Lung (tissue), 12 donors: ENCODE data around the gene C2orf49. TPM values are rescaled to one million over a fixed set of nuclear protein-coding genes. Genes with fewer than 3 reads are reported as not detected.

Experiments used
- ATAC-seq: fragments of 200-7000 bp; cut with Tn5 transposase; one replicate; pipeline ENCODE4 v1.9.1; 2020; ENCODE audit warnings: moderate number of reproducible peaks; ENCODE audit not compliant: insufficient read depth, low FRiP score
- DNase-seq, 3 donors: peaks; one replicate each; pipeline ENCODE4 v3.0.0-alpha.2; 2013 to 2017
- H3K27ac ChIP-seq, 2 donors: one replicate each; pipeline ENCODE4 v1.5.1; 2013; ENCODE audit warnings: mild to moderate bottlenecking in 2 of 2, moderate library complexity in 2 of 2, control low read depth in 1 of 2, inconsistent platforms in 1 of 2, low read depth in 1 of 2, low read length in 1 of 2
- H3K27me3 ChIP-seq, 3 donors: one replicate each; pipeline ENCODE4 v1.5.1; 2013; ENCODE audit warnings: low read length in 2 of 3; ENCODE audit not compliant: control insufficient read depth in 3 of 3, insufficient read depth in 3 of 3
- H3K36me3 ChIP-seq, 4 donors: one replicate each; pipeline ENCODE4 v1.5.1; 2013; ENCODE audit warnings: low read length in 4 of 4, mild to moderate bottlenecking in 1 of 4, moderate library complexity in 1 of 4; ENCODE audit not compliant: control insufficient read depth in 4 of 4, insufficient read depth in 4 of 4
- H3K4me1 ChIP-seq, 5 donors: one replicate each; pipeline ENCODE4 v1.5.1; 2013; ENCODE audit warnings: low read length in 5 of 5, mild to moderate bottlenecking in 2 of 5, moderate library complexity in 1 of 5; ENCODE audit not compliant: control insufficient read depth in 5 of 5, insufficient read depth in 5 of 5
- H3K4me3 ChIP-seq: one replicate; pipeline ENCODE4 v1.5.1; 2013; ENCODE audit warnings: mild to moderate bottlenecking, control low read depth, moderate library complexity
- H3K9ac ChIP-seq, 2 donors: one replicate each; pipeline ENCODE4 v1.5.1; 2013; ENCODE audit warnings: low read length in 2 of 2, control low read depth in 1 of 2; ENCODE audit not compliant: insufficient read depth in 1 of 2
- H3K9me3 ChIP-seq, 4 donors: one replicate each; pipeline ENCODE4 v1.5.1; 2013; ENCODE audit warnings: low read length in 3 of 4, mild to moderate bottlenecking in 1 of 4, moderate library complexity in 1 of 4; ENCODE audit not compliant: control insufficient read depth in 4 of 4, insufficient read depth in 3 of 4
- CTCF ChIP-seq: IDR thresholded peaks from 2 replicates; pipeline ENCODE4 v1.5.1; 2012; ENCODE audit warnings: mild to moderate bottlenecking; ENCODE audit errors: control extremely low read depth, extremely low read depth
- WGBS, 2 donors: extraction: QIAGEN DNeasy Blood & Tissue Kit; methylation state at CpG; one replicate each; pipeline ENCODE4 v1.1.7; 2013; 5-methylcytosine and 5-hydroxymethylcytosine counted together
- polyA plus RNA-seq, 2 donors: library from polyadenylated mRNA; stranded (reverse); fragments of 200-250 nt; gene quantifications; one replicate each; pipeline ENCODE4 v1.2.1, GENCODE V29; 2013
- total RNA-seq, 2 donors: library from RNA; depleted of rRNA in 1 of 2; stranded (reverse); fragments of >200 nt in 1 of 2; gene quantifications; one replicate each; pipeline ENCODE4 v1.2.1, GENCODE V29; 2014 to 2021
- donor health status: control.
- donor health status: control.
- donor health status: Bipolar disorder and iron deficiency.
- donor health status: healthy.
- donor health status: DM: yes; HTN: yes; CAD: no.

The C2orf49 gene
- total and polyA plus RNA-seq, 4 donors: 7.6 to 18.7 (median 10.7) TPM

DNA sequence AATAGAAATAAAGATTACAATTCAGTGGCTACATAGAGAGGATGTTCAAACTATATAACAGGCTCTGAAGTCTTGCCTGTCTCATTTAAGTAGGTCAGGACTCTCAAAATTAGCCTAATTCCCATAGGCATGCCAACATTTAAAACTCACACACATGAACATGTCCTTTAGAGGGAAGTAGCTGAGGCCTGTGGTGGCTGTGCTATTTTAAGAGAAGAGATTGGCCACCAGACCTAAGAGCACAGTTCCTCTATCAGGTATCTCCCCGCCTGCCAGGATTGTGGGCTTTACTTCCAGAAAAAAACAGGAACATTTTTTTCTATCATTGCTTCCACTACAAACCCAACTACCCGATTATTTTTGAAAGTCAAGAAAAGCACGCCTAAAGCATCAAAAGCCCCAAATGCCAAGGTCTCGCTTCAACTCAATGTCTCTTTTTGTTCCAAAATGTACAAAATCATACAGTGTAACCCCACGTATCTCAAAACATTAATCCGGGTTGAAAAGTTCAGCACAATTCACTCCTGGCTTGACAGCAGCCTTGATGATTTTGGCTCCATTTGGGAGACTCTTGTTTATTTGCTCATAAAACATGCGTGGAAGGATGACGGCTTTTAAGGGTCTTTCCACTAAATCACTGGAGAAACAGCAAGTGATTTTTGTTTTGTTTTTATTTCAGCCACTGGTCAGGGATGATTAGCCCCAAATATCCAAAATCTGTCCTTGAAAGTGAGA is 46.3 kb downstream of the C2orf49 start:
- ATAC-seq: no peak
- WGBS, 2 donors: 49 to 74% methylated on average over 8 of the region's 8 CpGs

GRCh38 chr2:105384216-105384615 is 46.9 kb downstream of the C2orf49 start:
- peak overlapping the region in 1 of 2 donors; percentile 71 for H3K27ac ChIP-seq
- 46 to 71% methylated on average over 7 of the region's 7 CpGs for WGBS, 2 donors

More for the DNA sequence above, 46.3 kb downstream of the C2orf49 start:
- peaks cover 0 to 23% (median 1%) of the 10 kb centered on the region in 5 donors for H3K4me1 ChIP-seq
- DNase-seq: no peak
- peak overlapping the region in 1 of 2 donors; percentile 71 for H3K27ac ChIP-seq
- H3K9ac ChIP-seq: no peak overlapping the region
- no peak for TF ChIP-seq CTCF
- no peak overlapping the region for H3K4me3 ChIP-seq
- no peaks in the 10 kb centered on the region for H3K9me3 ChIP-seq
- H3K36me3 ChIP-seq: peaks cover 0 to 16% (median 0%) of the 10 kb centered on the region in 4 donors
- H3K27me3 ChIP-seq: no peaks in the 10 kb centered on the region

DNA sequence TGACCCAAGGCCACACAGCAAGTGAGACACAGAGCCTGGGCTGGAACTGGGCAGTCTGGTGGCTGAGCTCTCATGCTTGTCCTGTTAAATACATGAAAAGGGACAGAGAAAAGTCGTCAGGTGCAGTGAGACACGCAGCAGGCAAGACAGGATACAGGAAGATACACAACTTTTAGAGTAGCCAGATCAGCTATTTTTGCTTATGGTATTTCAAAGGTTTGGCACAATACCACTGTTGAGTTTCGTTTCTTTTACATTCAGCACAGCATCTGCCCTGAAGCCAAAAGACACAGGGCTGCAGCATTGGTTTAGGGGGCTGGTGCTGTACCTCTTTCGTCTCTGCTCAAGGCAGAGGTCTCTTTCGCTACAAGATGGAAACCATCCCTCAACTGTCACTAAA is 47.5 kb downstream of the C2orf49 start:
- no peaks in the 10 kb centered on the region for H3K9me3 ChIP-seq
- TF ChIP-seq CTCF: no peak
- H3K4me3 ChIP-seq: no peak overlapping the region
- peak overlapping the region in 1 of 2 donors; percentile 71 for H3K27ac ChIP-seq
- peaks cover 0 to 16% (median 0%) of the 10 kb centered on the region in 4 donors for H3K36me3 ChIP-seq
- ATAC-seq: no peak
- H3K27me3 ChIP-seq: no peaks in the 10 kb centered on the region
- DNase-seq: no peak
- whole genome bisulfite sequencing, 2 donors: 75 to 82% methylated on average over 5 of the region's 5 CpGs
- no peak overlapping the region for H3K9ac ChIP-seq
- H3K4me1 ChIP-seq: peaks cover 0 to 26% (median 7%) of the 10 kb centered on the region in 5 donors

More at GRCh38 chr2:105384216-105384615, 46.9 kb downstream of the C2orf49 start:
- H3K9me3 ChIP-seq: no peaks in the 10 kb centered on the region
- H3K27me3 ChIP-seq: no peaks in the 10 kb centered on the region
- peaks cover 0 to 16% (median 0%) of the 10 kb centered on the region in 4 donors for H3K36me3 ChIP-seq
- H3K4me1 ChIP-seq: peaks cover 0 to 25% (median 4%) of the 10 kb centered on the region in 5 donors
- no peak for ATAC-seq
- no peak overlapping the region for H3K9ac ChIP-seq
- TF ChIP-seq CTCF: no peak
- no peak overlapping the region for H3K4me3 ChIP-seq
- DNase-seq: no peak
